Peyer's patch (tissue), 4 donors: ENCODE measurements around the gene DDX39A.

ENCODE experiments used
- CTCF ChIP-seq, 6 experiments: fragments of 450-650 bp in 4 of 6; fragments of 200-600 bp in 2 of 6; sonication (generic) in 1 of 6; IDR thresholded peaks; one replicate each; pipeline ENCODE4 v1.5.1; 2017 to 2019; ENCODE audit warnings: antibody characterized with exemption in 6 of 6, mild to moderate bottlenecking in 3 of 6, moderate library complexity in 1 of 6
- POLR2A ChIP-seq, 2 donors: fragments of 450-650 bp; IDR thresholded peaks; one replicate each; pipeline ENCODE4 v1.5.1; 2017; ENCODE audit warnings: antibody characterized with exemption in 2 of 2, mild to moderate bottlenecking in 2 of 2, moderate library complexity in 2 of 2

GRCh38 chr19:14443632-14444216, 24.6 kb upstream of the DDX39A start:
- TF ChIP-seq POLR2A (IDR thresholded peaks at IDR 0.05): no peak
- no peak for TF ChIP-seq CTCF (IDR thresholded peaks at IDR 0.05)
